Brain microvascular endothelial cell (primary cell): Measurements from ENCODE around the gene ST6GALNAC4.

Source experiments
- DNase-seq: peaks from one replicate; pipeline ENCODE4 v3.0.0-alpha.2; 2020
- H3K27ac ChIP-seq: fragments of 250-450 bp; sonication (Bioruptor Pico); 2 replicates; pipeline ENCODE4 v1.5.1; 2020; ENCODE audit warnings: mild to moderate bottlenecking, moderate library complexity
- H3K27me3 ChIP-seq: fragments of 250-450 bp; sonication (Bioruptor Pico); replicated peaks from 2 replicates; pipeline ENCODE4 v1.5.1; 2020; ENCODE audit warnings: mild to moderate bottlenecking
- H3K36me3 ChIP-seq: fragments of 250-450 bp; sonication (Bioruptor Pico); replicated peaks from 2 replicates; pipeline ENCODE4 v1.5.1; 2020; ENCODE audit warnings: mild to moderate bottlenecking
- H3K4me3 ChIP-seq: 2 replicates; pipeline ENCODE4 v1.5.1; 2011; ENCODE audit warnings: low read depth, mild to moderate bottlenecking, control low read depth, low read length, moderate library complexity
- CTCF ChIP-seq: IDR thresholded peaks from 2 replicates; pipeline ENCODE4 v1.5.1; 2011; ENCODE audit warnings: low read depth, mild to moderate bottlenecking, moderate library complexity, low read length, control low read depth, inconsistent platforms; ENCODE audit errors: missing control alignments
- in situ Hi-C: cut with HindIII; loops from 2 replicates; pipeline ENCODE4 v1.10.0; 2017; ENCODE audit warnings: low sequenced_read_pairs, low pct_ligation_motif_present

The ST6GALNAC4 gene

GRCh38 chr9:127905004-127905728, 11.7 kb downstream of the ST6GALNAC4 start:
- no peak for TF ChIP-seq CTCF
- Histone ChIP-seq H3K27ac (no peak overlapping the region), H3K36me3 (peaks cover 8% of the 10 kb centered on the region), H3K27me3 (no peaks in the 10 kb centered on the region), H3K4me3 (no peak overlapping the region)
- DNase-seq: no peak
- in situ Hi-C loops: no loop called here

GRCh38 chr9:127904561-127905003, 12.3 kb downstream of the ST6GALNAC4 start:
- DNase-seq: no peak
- no peaks in the 10 kb centered on the region for H3K27me3 ChIP-seq
- H3K27ac ChIP-seq: no peak overlapping the region
- H3K4me3 ChIP-seq: no peak overlapping the region
- no peak for TF ChIP-seq CTCF
- in situ Hi-C loops: no loop called here
- H3K36me3 ChIP-seq: peaks cover 5% of the 10 kb centered on the region

- no peak overlapping the region for H3K27ac ChIP-seq
- no peak overlapping the region for H3K4me3 ChIP-seq
- no peak for DNase-seq
- in situ Hi-C loops: no loop called here
- TF ChIP-seq CTCF: no peak
- H3K27me3 ChIP-seq: no peaks in the 10 kb centered on the region
- H3K36me3 ChIP-seq: peaks cover 4% of the 10 kb centered on the region
These were observed 13.0 kb downstream of the ST6GALNAC4 start for GRCh38 chr9:127903557-127904475.

GRCh38 chr9:127899128-127899943, 17.5 kb downstream of the ST6GALNAC4 start, which contains the start of gene ST6GALNAC6:
ST6GALNAC6 (minus strand) TSS chr9:127899603; CDS start chr9:127897981, 1,622 bp downstream.
- Histone ChIP-seq H3K4me3 (peak within 1 kb of the TSS; percentile 85), H3K27me3 (no peaks in the 10 kb centered on the region), H3K27ac (peak within 1 kb of the TSS; percentile 77), H3K36me3 (peaks cover 18% of the 10 kb centered on the region)
- DNase-seq: no peak
- no peak for TF ChIP-seq CTCF
- in situ Hi-C loops: no loop called here

- in situ Hi-C loops: no loop called here
- TF ChIP-seq CTCF: no peak
- Histone ChIP-seq H3K4me3 (peak overlapping the region; percentile 85), H3K36me3 (peaks cover 26% of the 10 kb centered on the region), H3K27me3 (no peaks in the 10 kb centered on the region), H3K27ac (peak overlapping the region; percentile 77)
- peak; percentile 74 for DNase-seq
These were observed 18.3 kb downstream of the ST6GALNAC4 start for GRCh38 chr9:127898433-127899127.
